Motor neuron (in vitro differentiated cells): Measurements from ENCODE around the gene OR4C46. TPM values are rescaled to one million over a fixed set of nuclear protein-coding genes. Genes with fewer than 3 reads are reported as not detected.
"Not testable (repeated sequence)": the region's sequence is repeated elsewhere in the genome, so short reads cannot be mapped to it uniquely, and the experiment has no call there.

Source experiments
- ATAC-seq, 8 experiments: fragments of 200-7000 bp; cut with Tn5 transposase; replicated peaks in 6 of 8; 2 replicates each; pipeline ENCODE4 v1.8.0; 2021; ENCODE audit warnings: mild to moderate bottlenecking in 8 of 8, moderate library complexity in 8 of 8
- H3K27ac ChIP-seq, 2 donors: fragments of 250-450 bp; sonication (Bioruptor Pico); 2 replicates each; pipeline ENCODE4 v1.9.0; 2021; ENCODE audit warnings: antibody characterized with exemption in 2 of 2, mild to moderate bottlenecking in 2 of 2, moderate library complexity in 1 of 2
- H3K4me1 ChIP-seq, 2 donors: fragments of 250-450 bp; sonication (Bioruptor Pico); replicated peaks in 1 of 2; 2 replicates each; pipeline ENCODE4 v1.6.1; 2021; ENCODE audit warnings: antibody characterized with exemption in 2 of 2, mild to moderate bottlenecking in 2 of 2, moderate library complexity in 1 of 2
- H3K4me3 ChIP-seq, 5 donors: fragments of 250-450 bp; sonication (Bioruptor Pico); 2 replicates each; pipeline ENCODE4 v1.9.0; 2021; ENCODE audit warnings: antibody characterized with exemption in 5 of 5, mild to moderate bottlenecking in 5 of 5, moderate library complexity in 4 of 5
- WGBS, 10 experiments: fragments of 450-650 bp; shearing (Covaris generic); methylation state at CpG; one replicate each; pipeline ENCODE4 v1.0.0; 2022; 5-methylcytosine and 5-hydroxymethylcytosine counted together
- in situ Hi-C, 9 experiments: fragments of 400-800 bp; cut with MboI; loops; one replicate each; pipeline ENCODE4 v1.15.0; 2021; ENCODE audit warnings: low sequenced_read_pairs in 9 of 9, low pct_unique_long_range_greater_than_20kb in 2 of 9; ENCODE audit not compliant: unreplicated experiment in 9 of 9
- total RNA-seq, 8 experiments: library from RNA; unstranded; fragments of 300-600 nt; gene quantifications; 2 replicates each; pipeline versions ENCODE4 v1.2.3 to v1.2.4, GENCODE V29; 2022

Gene OR4C46
- total RNA-seq: under 1 TPM in 1 of 8 experiments, not detected in 7; 0.23 TPM

GRCh38 chr11:54603898-54604297 is at the start of gene OR4C46:
TSS of gene OR4C46 (minus strand) at chr11:54603998. CDS start at chr11:54603998, 0 bp downstream.
- Histone ChIP-seq H3K4me3 (no peak within 1 kb of the TSS), H3K27ac (no peak within 1 kb of the TSS), H3K4me1 (no peaks in the 10 kb centered on the region)
- in situ Hi-C loops: no loop called here
- no peak for ATAC-seq
- 0 to 20% (median 0%) methylated on average over 1 of the region's 1 CpG; no CpG with 5 or more reads in 1 of the 10 experiments for WGBS, 10 experiments

GRCh38 chr11:54645606-54646005 is 41.8 kb upstream of the OR4C46 start:
- not testable (repeated sequence) for H3K4me1 ChIP-seq, ATAC-seq

GRCh38 chr11:54561439-54561838 is 42.4 kb downstream of the OR4C46 start:
- ATAC-seq, in situ Hi-C loops: not testable (repeated sequence)
- 13 to 48% (median 39%) methylated on average over 2 to 3 of the region's 3 CpGs; no CpG with 5 or more reads in 4 of the 10 experiments for WGBS, 10 experiments

More at GRCh38 chr11:54645606-54646005, 41.8 kb upstream of the OR4C46 start:
- 40 to 66% (median 47%) methylated on average over 1 to 3 of the region's 8 CpGs; no CpG with 5 or more reads in 7 of the 10 experiments for WGBS, 10 experiments
- H3K27ac ChIP-seq, H3K4me3 ChIP-seq, in situ Hi-C loops: not testable (repeated sequence)

GRCh38 chr11:54558919-54559318 is 44.9 kb downstream of the OR4C46 start:
- WGBS, 10 experiments: 0 to 60% (median 33%) methylated on average over 1 to 3 of the region's 3 CpGs; no CpG with 5 or more reads in 1 of the 10 experiments
- in situ Hi-C loops: no loop called here

More at GRCh38 chr11:54561439-54561838, 42.4 kb downstream of the OR4C46 start:
- H3K4me1 ChIP-seq, H3K4me3 ChIP-seq, H3K27ac ChIP-seq: not testable (repeated sequence)

GRCh38 chr11:54558407-54558806 is 45.4 kb downstream of the OR4C46 start:
- H3K4me1 ChIP-seq: no peaks in the 10 kb centered on the region
- ATAC-seq: no peak

More at GRCh38 chr11:54558919-54559318, 44.9 kb downstream of the OR4C46 start:
- H3K27ac ChIP-seq: no peak overlapping the region
- no peaks in the 10 kb centered on the region for H3K4me1 ChIP-seq
- H3K4me3 ChIP-seq: no peak overlapping the region
- ATAC-seq: no peak

More at GRCh38 chr11:54558407-54558806, 45.4 kb downstream of the OR4C46 start:
- in situ Hi-C loops: no loop called here
- Histone ChIP-seq H3K4me3 (no peak overlapping the region), H3K27ac (no peak overlapping the region)
- WGBS, 10 experiments: 0 to 63% (median 18%) methylated on average over 1 to 3 of the region's 3 CpGs; no CpG with 5 or more reads in 3 of the 10 experiments

Other genes starting within 250 kb of the OR4C46 start
- not detected for gene OR4A5, start 102.8 kb upstream of the OR4C46 start, total RNA-seq